Endometrium (tissue), 2 donors: ENCODE data around the gene STX10.

ENCODE experiments used
- FAIRE-seq: peaks from 2 replicates; lab custom pipeline; 2012; peaks lifted over from hg19 to GRCh38; lab: Jason Lieb, UNC
- donor health status: control.
- donor health status: control.

STX10 gene

GRCh38 chr19:13100031-13100588 is 50.1 kb downstream of the STX10 start:
- no peak for FAIRE-seq

- FAIRE-seq, result no peak
These were observed 50.8 kb downstream of the STX10 start for GRCh38 chr19:13099073-13099999.

GRCh38 chr19:13098277-13099072 is 51.7 kb downstream of the STX10 start:
- FAIRE-seq, result no peak

- no peak for FAIRE-seq
These were observed 52.5 kb downstream of the STX10 start for GRCh38 chr19:13097463-13098258.

- no peak for FAIRE-seq
These were observed 53.1 kb downstream of the STX10 start for GRCh38 chr19:13097033-13097462.

- FAIRE-seq, result no peak
These were observed 53.9 kb downstream of the STX10 start for GRCh38 chr19:13095934-13096927.

GRCh38 chr19:13095393-13095784 is 54.8 kb downstream of the STX10 start:
- FAIRE-seq, result no peak

- no peak for FAIRE-seq
These were observed 55.3 kb downstream of the STX10 start for GRCh38 chr19:13094771-13095392.

- FAIRE-seq, result no peak
These were observed 56.1 kb downstream of the STX10 start for GRCh38 chr19:13094106-13094504.
